Measurements from ENCODE around the gene AGL. TPM values are rescaled to one million over a fixed set of nuclear protein-coding genes. Genes with fewer than 3 reads are reported as not detected.
"Not testable (repeated sequence)": the region's sequence is repeated elsewhere in the genome, so short reads cannot be mapped to it uniquely, and the experiment has no call there.

AGL gene
- total RNA-seq, 4 donors from 2014 or later = 9.1 to 18.5 (median 12.8) TPM

DNA sequence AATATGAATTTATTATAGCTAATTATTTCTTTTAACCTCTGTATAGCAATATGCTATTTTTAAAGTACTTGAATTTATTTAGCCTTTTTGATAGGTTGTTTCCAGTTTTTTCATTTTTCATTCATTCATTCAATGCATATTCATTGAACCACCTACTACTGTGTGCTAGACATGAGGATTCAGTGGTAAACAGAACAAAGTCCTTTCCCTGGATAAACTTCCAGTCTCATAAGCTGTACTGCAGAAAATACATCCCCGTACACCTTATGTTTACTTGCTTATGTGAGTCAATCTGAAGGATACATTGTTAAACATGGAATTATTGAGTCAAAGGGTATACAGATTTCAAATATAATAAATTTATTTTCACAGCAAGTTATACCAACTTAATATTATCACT, 21.9 kb downstream of the AGL start:
- Histone ChIP-seq H3K27me3 (no peaks in the 10 kb centered on the region), H3K27ac (no peak overlapping the region), H3K36me3 (peaks cover 0 to 31% (median 0%) of the 10 kb centered on the region in 3 donors), H3K4me3 (no peak overlapping the region), H3K4me1 (no peaks in the 10 kb centered on the region), H3K9me3 (no peaks in the 10 kb centered on the region)
- no peak for DNase-seq
- no peak for TF ChIP-seq POLR2A (IDR thresholded peaks at IDR 0.05)
- TF ChIP-seq, protein P1, sequence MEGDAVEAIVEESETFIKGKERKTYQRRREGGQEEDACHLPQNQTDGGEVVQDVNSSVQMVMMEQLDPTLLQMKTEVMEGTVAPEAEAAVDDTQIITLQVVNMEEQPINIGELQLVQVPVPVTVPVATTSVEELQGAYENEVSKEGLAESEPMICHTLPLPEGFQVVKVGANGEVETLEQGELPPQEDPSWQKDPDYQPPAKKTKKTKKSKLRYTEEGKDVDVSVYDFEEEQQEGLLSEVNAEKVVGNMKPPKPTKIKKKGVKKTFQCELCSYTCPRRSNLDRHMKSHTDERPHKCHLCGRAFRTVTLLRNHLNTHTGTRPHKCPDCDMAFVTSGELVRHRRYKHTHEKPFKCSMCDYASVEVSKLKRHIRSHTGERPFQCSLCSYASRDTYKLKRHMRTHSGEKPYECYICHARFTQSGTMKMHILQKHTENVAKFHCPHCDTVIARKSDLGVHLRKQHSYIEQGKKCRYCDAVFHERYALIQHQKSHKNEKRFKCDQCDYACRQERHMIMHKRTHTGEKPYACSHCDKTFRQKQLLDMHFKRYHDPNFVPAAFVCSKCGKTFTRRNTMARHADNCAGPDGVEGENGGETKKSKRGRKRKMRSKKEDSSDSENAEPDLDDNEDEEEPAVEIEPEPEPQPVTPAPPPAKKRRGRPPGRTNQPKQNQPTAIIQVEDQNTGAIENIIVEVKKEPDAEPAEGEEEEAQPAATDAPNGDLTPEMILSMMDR (IDR thresholded peaks at IDR 0.05) = no peak

DNA sequence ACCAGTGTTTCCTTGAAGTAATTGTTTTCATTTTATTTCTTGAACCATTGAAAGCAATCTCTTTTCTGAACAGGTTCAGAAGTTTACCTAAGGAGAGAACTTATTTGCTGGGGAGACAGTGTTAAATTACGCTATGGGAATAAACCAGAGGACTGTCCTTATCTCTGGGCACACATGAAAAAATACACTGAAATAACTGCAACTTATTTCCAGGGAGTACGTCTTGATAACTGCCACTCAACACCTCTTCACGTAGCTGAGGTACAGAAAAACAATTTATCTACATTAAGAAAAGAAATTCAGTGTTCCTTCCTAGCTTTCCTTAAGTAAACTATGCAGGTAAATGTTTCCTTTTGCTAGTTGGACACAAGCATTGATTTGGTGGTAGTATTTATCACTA, 27.4 kb downstream of the AGL start:
- Histone ChIP-seq H3K27ac (no peak overlapping the region), H3K4me3 (no peak overlapping the region), H3K27me3 (no peaks in the 10 kb centered on the region), H3K4me1 (no peaks in the 10 kb centered on the region), H3K9me3 (no peaks in the 10 kb centered on the region), H3K36me3 (peaks cover 0 to 57% (median 0%) of the 10 kb centered on the region in 3 donors)
- DNase-seq = no peak
- TF ChIP-seq, protein P1 (IDR thresholded peaks at IDR 0.05) = no peak
- no peak for TF ChIP-seq POLR2A (IDR thresholded peaks at IDR 0.05)

DNA sequence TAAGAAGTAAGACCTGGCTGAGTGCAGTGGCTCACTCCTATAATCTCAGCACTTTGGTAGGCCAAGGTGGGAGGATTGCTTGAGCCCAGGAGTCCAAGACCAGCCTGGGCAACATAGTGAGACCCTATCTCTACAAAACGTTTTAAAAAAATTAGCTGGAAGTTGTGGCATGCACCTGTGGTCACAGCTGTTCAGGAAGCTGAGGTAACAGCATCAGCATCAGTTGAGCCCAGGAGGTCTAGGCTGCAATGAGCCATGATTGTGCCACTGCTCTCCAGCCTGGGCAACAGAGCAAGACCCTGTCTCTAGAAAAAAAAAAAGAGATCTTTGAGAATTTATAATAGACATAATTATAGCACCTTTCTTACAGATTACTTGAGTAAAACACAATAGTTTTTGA, 36.0 kb downstream of the AGL start:
- Histone ChIP-seq H3K27ac (no peak overlapping the region), H3K4me1 (no peaks in the 10 kb centered on the region), H3K4me3 (no peak overlapping the region), H3K27me3 (no peaks in the 10 kb centered on the region), H3K36me3 (peaks cover 0 to 54% (median 0%) of the 10 kb centered on the region in 3 donors), H3K9me3 (no peaks in the 10 kb centered on the region)
- TF ChIP-seq, protein P1 (IDR thresholded peaks at IDR 0.05) = no peak
- TF ChIP-seq POLR2A (IDR thresholded peaks at IDR 0.05) = no peak
- DNase-seq = no peak

DNA sequence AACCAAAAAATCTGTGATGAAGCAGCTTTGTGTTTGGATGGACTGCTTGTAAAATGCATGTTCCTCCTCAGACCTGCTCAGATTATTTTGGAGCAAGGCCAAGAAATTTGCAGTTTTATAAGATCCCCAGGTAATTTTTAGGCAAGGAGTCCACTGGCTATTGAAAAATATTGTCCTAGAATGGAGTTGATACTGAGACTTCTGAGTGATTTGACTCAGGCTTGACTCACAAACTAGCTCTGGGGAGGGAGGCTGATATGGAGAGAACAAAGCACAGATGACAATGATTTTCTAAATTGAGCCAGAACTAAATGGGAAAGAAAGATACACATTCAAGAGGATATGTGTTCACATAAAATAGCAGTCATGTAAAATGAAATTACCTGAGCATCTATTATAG, 36.7 kb downstream of the AGL start:
- peaks cover 0 to 52% (median 0%) of the 10 kb centered on the region in 3 donors for H3K36me3 ChIP-seq
- no peaks in the 10 kb centered on the region for H3K27me3 ChIP-seq
- TF ChIP-seq POLR2A (IDR thresholded peaks at IDR 0.05) = no peak
- TF ChIP-seq, protein P1 (IDR thresholded peaks at IDR 0.05) = no peak
- no peaks in the 10 kb centered on the region for H3K9me3 ChIP-seq
- no peak for DNase-seq
- H3K27ac ChIP-seq = no peak overlapping the region
- H3K4me3 ChIP-seq = no peak overlapping the region
- H3K4me1 ChIP-seq = no peaks in the 10 kb centered on the region

DNA sequence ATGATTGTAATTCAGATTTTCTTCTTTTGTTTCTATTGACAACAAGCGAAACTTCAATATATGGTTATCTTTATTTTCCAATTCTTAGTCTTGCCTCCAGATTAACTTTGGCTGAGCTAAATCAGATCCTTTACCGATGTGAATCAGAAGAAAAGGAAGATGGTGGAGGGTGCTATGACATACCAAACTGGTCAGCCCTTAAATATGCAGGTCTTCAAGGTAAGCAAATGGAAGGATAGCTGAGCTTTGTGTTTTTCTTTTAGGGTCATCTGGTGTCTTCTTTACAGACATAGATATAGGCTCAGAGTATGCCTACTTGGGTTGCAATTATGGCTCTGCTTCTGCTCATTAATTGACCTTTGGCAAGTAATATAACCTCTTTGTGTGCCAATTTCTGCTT, 37.7 kb downstream of the AGL start:
- Histone ChIP-seq H3K36me3 (peaks cover 0 to 48% (median 0%) of the 10 kb centered on the region in 3 donors), H3K4me3 (no peak overlapping the region), H3K9me3 (no peaks in the 10 kb centered on the region), H3K27ac (no peak overlapping the region), H3K27me3 (no peaks in the 10 kb centered on the region), H3K4me1 (no peaks in the 10 kb centered on the region)
- no peak for TF ChIP-seq POLR2A (IDR thresholded peaks at IDR 0.05)
- TF ChIP-seq, protein P1 (IDR thresholded peaks at IDR 0.05) = no peak
- DNase-seq = no peak

DNA sequence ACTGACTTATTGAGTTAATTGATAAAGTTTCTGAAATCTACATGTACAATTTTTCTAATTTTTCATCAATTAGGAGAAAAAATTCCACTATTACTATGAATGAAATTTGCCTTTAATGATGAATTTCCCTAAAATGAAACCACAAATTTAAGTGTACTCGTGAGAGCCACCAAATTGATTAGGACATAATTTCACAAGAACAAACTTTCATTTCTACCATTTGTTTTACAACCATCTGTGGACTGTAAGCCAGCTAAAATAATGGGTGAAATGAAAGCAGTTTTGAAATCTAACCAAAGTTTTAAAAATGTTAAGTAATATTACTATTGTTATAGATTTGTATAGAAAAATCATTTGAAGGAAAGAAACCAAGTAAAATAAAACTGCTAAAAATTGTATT, 41.8 kb downstream of the AGL start:
- Histone ChIP-seq H3K4me1 (no peaks in the 10 kb centered on the region), H3K36me3 (peaks cover 0 to 41% (median 0%) of the 10 kb centered on the region in 3 donors), H3K4me3 (no peak overlapping the region), H3K27ac (no peak overlapping the region), H3K9me3 (no peaks in the 10 kb centered on the region), H3K27me3 (no peaks in the 10 kb centered on the region)
- no peak for DNase-seq
- TF ChIP-seq, protein P1 (IDR thresholded peaks at IDR 0.05) = no peak
- TF ChIP-seq POLR2A (IDR thresholded peaks at IDR 0.05) = no peak

DNA sequence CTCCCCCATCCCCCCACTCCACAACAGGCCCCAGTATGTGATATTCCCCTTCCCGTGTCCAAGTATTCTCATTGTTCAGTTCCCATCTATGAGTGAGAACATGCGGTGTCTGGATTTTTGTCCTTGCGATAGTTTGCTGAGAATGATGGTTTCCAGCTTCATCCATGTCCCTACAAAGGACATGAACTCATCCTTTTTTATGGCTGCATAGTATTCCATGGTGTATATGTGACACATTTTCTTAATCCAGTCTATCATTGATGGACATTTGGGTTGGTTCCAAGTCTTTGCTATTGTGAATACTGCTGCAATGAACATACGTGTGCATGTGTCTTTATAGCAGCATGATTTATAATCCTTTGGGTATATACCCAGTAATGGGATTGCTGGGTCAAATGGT, 53.1 kb downstream of the AGL start:
- H3K36me3 ChIP-seq = peaks cover 0 to 33% (median 0%) of the 10 kb centered on the region in 3 donors

More for the DNA sequence above, 53.1 kb downstream of the AGL start:
- not testable (repeated sequence) for H3K9me3 ChIP-seq, H3K27me3 ChIP-seq, H3K27ac ChIP-seq, H3K4me1 ChIP-seq, H3K4me3 ChIP-seq, DNase-seq

Data from Peyer's patch (tissue), 4 donors.